Middle frontal gyrus (tissue), 1 donor: Measurements from ENCODE around the gene ZSCAN20.

ENCODE experiments used
- DNase-seq: peaks from one replicate; pipeline ENCODE4 v3.0.0-alpha.2; 2015; ENCODE audit warnings: low spot score; ENCODE audit errors: extremely low spot score

ZSCAN20 gene

GRCh38 chr1:33472269-33472980, at the start of gene ZSCAN20:
Gene ZSCAN20, plus strand, starts transcription at chr1:33472645. Its CDS starts 6,644 bp downstream, at chr1:33479289.
- DNase-seq: peak; percentile 98

- no peak for DNase-seq
These were observed 48.2 kb upstream of the ZSCAN20 start for GRCh38 chr1:33424205-33424604.

- no peak for DNase-seq
These were observed 47.8 kb upstream of the ZSCAN20 start for GRCh38 chr1:33424610-33425009.

GRCh38 chr1:33425900-33426299, 46.5 kb upstream of the ZSCAN20 start:
- DNase-seq: no peak

GRCh38 chr1:33426916-33427315, 45.5 kb upstream of the ZSCAN20 start:
- DNase-seq: no peak

- no peak for DNase-seq
These were observed 43.8 kb upstream of the ZSCAN20 start for GRCh38 chr1:33428661-33429060.

- no peak for DNase-seq
These were observed 43.1 kb upstream of the ZSCAN20 start for GRCh38 chr1:33429332-33429731.

- no peak for DNase-seq
These were observed 42.4 kb upstream of the ZSCAN20 start for GRCh38 chr1:33429856-33430691.

GRCh38 chr1:33430692-33431593, 41.5 kb upstream of the ZSCAN20 start, which contains the start of gene PHC2:
Gene PHC2, minus strand, starts transcription at chr1:33431095. Its CDS starts 55,556 bp downstream, at chr1:33375539.
- peak; percentile 91 for DNase-seq

GRCh38 chr1:33433509-33434362, 38.7 kb upstream of the ZSCAN20 start:
- DNase-seq: no peak

GRCh38 chr1:33434363-33434750, 38.1 kb upstream of the ZSCAN20 start:
- no peak for DNase-seq

- DNase-seq: no peak
These were observed 37.2 kb upstream of the ZSCAN20 start for GRCh38 chr1:33435096-33435820.

- DNase-seq: no peak
These were observed 35.7 kb upstream of the ZSCAN20 start for GRCh38 chr1:33436557-33437285.

GRCh38 chr1:33438364-33439160, 33.9 kb upstream of the ZSCAN20 start:
- no peak for DNase-seq

- DNase-seq: no peak
These were observed 32.8 kb upstream of the ZSCAN20 start for GRCh38 chr1:33439662-33440061.

GRCh38 chr1:33441088-33441745, 31.2 kb upstream of the ZSCAN20 start:
- no peak for DNase-seq

GRCh38 chr1:33442141-33442540, 30.3 kb upstream of the ZSCAN20 start:
- DNase-seq: no peak
